Germinal center (tissue), 1 donor: Measurements from ENCODE around the gene CRYBA2.

Experiments
- DNase-seq: peaks from one replicate; pipeline ENCODE4 v3.0.0; 2012; ENCODE audit warnings: mixed read lengths, low spot score

The CRYBA2 gene

DNA sequence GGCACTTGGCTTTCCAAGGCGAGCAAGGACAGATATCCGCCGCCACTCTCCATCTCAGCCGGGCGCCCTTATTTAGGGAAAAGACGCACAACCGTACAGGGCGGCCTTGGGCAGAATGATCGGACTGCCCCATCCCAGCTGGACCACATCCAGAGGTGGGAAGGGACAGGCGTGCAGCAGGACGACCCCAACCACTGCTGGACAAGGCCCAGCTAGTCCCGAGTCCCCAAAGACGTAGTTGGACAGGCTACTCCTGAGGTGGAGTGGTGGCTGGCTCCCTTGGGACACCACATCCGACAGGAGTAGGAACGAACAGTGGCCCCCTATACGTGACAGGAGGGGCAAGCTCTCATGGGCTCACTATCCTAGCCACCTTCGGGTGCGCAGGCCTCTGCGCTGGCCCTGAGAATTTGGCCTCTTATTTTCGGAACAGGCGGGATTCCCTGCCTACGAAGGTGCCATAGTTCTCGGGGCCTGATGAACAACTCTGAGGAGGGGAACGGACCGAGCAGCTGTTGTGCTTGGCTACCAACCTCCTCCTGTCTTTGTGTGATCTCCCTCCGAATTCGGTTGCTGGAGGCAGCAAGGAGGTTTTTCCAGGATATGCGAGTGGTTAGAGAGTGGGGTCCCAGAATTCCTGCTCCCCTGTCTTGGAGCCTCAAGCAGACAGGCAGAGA is 10.5 kb downstream of the CRYBA2 start:
- DNase-seq: no peak

DNA sequence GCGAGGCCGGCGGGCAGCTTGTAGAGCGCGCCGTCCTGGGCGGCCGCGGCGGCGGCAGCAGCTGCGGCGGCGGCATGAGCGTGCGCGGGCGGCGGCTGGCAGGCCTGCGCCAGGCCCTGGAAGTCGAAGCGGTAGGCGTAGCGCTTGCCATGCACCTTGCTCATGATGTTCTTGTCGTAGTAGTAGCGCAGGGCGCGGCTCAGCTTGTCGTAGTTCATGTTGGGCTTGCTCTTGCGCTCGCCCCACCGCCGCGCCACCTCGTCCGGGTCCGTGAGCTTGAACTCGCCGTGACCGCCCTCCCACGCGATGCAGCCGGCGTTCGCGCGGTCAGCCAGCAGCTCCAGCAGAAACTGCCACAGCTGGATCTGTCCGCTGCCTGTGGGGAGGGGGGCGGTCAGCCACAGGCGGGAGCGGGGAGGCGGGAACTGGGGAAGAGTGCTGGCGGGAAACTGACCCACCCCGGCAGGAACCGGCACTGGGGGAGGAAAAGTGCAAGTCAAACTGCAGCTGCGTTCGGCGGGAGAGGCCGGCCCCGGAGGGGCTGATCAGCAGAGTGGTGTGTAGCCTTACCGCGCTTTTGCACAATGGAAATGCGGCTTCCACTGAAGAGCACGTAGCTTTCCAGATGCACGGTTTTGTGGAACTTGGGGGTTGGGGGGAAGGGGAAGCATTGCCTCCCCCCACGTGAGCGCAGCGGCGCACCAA is 11.2 kb downstream of the CRYBA2 start:
- DNase-seq: no peak

DNA sequence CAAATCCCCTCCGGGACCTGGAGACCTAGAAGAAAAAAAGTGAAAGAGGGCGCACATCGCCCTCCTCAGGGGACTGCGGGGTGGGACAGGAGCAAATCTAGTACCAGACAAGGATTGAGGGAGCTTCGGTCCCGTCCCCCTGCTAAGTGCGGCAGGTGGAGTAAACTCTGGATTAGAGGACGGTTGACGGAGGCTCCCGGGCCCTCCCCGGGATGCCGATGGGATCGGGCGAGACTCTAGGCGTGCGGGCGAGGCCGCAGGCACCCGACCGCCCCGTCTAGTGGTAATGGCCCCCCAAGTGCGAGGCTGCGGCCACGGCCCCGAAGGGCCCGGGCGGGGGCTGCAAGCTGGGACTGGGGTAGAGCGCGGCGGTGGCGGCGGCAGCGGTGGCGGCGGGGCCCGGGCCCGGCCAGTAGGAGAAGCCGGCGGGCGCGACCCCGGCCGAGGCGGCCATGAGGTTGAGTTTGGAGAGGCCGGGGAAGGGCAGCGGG is 11.8 kb downstream of the CRYBA2 start:
- no peak for DNase-seq

DNA sequence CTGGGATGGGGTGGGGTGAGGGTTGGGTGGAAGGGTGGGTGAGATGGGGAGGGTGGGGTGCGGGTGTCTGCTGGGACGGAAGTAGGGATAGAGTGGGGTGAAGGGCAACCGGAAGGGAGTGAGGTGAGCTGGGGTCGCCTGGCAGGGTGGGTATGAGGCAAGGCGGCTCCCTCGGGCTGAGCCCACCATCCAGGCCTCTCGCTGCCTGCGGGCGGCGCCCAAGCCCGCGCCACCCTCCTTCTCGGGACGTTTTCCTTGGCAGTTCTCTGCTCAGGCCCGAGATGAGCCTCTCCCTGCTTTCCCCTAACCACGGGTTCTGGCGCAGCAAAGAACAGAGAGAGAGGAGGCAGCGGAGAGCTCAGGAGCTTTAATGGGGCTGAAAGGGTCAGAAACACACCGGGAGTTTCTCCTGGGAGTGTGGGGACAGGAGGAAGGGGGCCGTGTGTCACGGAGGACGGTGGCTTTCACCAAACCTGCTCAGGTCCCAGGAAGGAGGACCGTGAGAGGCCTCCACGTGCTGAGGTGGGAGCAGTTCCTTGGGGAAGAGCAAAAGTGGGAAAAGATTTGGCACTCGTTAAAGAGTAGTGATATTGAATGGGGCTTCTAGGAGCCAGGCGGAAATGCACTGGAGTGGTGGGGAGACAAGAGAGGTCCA is 12.4 kb downstream of the CRYBA2 start:
- no peak for DNase-seq

DNA sequence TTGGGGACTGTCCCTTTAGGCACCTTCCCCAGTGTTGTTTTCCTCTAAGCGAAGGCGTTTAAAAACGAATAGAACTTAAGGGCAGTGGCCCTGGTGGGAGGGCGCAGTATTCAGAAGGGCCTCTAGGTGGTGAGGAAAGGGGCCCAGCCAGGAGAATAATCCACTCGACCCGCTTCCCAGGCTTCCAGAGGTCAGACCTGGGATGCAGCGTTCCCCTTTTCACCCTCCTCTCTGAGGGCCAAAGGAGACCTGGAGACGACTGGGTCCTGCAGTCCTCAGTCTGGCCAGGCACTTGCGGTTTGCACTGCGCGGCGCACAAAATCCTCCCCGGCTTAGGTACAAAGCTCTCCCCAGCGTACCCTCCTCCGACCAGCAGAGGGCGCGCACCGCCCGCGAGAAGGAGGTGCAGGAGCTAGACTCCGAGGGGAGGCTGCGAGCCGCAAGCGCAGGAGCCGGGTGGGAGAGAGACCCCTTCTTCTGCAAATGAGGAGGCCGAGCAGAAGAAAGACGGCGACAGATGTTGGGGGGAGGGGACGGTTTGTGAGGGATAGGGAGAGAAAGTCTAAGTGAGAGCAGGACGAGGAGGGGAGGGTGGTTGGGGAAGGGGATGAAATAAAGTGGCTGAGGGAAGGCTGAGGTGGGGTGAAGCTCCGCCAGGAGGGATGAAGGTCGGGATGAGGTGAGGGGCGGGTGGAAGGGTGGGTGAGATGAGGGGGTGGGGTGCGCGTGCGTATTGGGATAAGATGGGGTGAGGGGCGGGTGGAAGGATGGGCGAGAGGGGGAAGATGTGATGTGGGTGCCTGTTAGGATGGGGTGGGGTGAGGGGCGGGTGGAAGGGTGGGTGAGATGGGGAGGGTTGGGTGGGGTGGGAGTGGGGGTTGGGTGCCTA is 13.1 kb downstream of the CRYBA2 start:
- peak; percentile 85 for DNase-seq

DNA sequence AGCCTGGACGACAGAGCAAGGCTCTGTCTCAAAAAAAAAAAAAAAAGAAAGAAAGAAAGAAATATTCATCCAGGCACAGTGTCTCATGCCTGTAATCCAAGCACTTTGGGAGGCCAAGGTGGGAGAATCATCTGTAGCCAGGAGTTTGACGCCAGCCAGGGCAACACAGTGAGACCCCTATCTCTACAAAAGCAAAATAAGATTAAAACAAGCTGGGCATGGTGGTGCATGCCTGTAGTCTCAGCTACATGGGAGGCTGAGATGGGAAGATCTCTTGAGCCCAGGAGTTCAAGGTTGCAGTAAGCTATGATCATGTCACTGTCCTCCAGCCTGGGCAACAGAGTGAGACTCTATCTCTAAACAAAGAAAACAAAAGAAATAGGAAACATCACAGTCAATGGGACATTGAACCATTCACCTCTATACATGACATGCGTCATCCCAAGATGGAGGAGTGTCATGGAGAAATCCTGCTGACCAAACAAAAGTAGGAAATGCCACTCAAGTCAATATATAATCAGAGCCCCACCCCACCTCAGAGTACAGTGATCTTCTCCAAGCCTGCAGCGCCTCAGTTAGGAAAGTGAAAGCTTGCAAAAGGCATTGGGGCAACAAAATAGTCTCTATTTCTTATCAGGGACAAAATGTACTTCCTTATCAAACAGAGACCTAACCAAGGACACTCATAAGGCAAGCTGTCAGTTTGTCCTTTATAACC is 18.0 kb downstream of the CRYBA2 start:
- no peak for DNase-seq

DNA sequence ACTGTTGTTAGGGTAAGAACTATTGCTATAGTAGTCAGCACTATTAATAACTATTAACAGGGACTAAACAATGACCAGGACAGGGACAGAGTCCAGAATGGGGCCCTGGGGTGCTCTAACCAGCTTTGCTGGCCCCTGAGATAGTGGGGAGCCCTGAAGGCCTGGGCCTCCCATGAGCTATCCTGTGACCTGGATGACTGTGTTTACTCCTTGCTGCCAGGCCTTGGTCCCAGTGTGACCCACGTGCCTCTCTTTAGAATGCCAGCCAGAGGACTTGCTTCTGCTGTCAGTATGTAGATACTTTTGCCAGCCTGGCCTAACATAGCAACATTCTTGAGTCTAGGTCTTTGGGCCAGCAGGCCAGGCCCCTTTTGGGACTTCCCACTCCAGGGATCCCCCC is 22.3 kb downstream of the CRYBA2 start:
- no peak for DNase-seq

DNA sequence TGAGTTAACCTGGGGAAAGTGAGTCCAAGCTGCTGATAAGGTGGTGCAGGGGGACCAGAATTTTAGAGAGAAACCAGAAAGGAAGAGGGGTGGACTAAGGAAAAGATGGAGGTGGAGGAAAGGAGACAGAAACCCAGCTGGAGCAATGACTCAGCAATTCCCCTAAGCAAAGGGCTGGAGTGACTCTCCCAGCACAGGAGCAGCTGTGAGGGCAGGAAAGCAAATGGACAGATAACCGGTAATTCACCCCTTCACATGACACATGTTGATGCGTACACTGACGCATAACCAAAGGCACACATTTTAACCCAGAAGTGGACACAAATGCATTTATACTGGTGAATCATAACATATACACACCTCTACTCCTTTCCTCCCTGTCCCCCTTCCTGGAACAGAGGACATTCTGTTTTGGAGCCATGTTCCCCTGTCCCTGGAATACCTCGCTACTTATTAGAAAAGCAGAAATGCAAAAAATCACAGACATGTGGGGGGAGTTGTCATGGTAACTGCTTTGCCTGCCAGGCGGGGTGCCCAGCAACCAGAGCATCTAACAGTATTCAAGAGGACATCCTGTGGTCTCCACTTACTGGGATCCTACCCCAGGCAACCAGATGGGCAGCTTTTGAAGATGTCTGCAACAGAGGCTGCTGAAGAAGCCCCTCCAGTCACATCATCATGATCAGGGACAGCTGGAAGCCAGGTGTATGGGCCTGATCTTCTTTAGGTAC is 29.0 kb downstream of the CRYBA2 start:
- DNase-seq: no peak

DNA sequence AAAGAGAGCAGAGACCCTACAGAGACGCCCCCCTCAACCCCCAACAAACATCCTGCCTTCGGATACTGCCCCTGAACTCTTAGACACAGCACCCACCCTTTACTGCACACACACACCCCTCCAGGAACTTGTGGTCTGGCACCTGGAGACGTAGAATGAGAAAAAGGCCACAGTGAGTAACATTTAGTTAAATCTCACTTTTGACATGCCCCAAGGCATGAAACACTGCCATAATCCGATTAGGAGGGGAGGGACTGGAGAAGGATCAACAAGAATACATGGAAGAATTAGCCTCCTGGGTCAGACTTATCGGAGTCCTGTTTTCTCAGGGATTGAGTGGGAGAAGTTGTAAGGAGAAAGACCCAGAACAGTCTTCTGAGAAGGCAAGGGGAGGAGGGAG is 29.6 kb downstream of the CRYBA2 start:
- DNase-seq: no peak

DNA sequence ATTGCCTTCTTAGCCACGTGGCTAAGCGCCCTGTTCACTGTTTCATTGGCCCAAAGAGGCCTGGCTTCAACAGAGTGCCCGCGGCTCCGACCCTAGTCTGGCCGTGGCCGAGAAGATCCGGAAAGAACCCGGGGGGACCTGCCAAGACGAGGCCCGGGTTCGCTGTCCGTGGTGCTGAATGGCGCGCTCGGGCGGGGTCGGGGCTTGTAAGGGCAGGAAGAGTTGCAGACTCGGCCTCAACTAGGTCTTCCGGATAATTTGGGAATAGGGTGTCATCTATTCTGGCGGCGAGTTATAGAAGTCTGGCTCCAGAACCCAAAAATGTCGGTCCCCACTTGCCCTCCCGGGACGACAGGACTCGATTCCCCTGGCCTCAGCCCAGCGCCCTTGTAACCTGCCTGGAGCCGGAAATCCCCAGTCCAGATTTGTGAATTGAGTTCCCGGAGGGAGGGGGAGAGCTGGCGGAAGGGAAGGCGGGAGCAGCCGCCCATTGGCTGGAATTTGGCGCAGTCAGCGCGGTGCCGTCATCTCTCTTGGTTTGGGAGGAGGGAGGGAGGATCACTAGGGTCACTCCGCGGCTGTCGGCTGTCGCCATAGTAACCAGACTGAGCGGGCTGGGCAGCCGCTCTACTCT is 30.2 kb downstream of the CRYBA2 start:
- DNase-seq: peak; percentile 50

DNA sequence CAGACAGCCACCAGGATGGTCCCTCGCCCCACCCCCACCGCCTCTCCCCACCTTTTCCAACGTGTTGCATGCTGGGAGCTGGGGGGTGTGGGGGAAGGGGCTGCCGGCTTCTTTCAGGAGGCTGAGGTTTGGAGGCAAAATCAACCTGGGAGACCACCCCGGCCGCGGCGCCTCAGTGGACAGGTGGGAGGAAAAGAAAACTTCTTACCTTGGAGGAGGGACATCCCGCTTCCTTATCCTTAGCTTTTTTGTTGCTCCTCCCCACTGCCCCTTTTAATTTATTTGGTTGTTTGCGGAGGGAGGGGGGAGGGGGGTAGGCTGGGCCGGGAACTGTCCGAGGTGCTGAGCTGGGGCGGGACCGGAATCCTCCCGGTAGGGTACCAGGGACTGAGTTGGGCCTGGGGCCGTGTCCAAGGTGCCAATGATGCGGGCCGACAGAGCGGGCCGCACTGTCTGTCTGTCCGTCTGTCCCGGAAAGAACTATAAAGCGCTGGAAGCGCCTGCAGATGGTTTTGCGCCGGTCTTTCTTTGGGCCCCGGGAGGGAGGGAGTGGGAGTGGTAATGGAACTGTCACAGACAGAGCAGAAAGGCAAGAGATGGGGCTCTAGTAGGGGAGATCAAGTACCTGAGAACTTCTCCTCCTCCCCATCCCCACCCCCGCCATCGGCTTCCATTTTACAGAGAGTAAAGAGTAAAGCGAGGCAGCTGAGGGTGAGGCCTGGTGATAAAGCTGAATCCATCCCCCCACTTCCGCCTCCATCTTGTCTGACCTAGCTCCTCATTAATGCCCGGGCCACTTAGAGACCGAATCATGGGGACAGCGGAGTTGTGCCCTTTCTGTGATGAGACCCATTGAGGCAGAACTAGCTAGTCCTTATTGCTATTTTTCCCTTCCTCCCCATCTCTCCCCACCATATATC is 31.3 kb downstream of the CRYBA2 start:
- DNase-seq: no peak

DNA sequence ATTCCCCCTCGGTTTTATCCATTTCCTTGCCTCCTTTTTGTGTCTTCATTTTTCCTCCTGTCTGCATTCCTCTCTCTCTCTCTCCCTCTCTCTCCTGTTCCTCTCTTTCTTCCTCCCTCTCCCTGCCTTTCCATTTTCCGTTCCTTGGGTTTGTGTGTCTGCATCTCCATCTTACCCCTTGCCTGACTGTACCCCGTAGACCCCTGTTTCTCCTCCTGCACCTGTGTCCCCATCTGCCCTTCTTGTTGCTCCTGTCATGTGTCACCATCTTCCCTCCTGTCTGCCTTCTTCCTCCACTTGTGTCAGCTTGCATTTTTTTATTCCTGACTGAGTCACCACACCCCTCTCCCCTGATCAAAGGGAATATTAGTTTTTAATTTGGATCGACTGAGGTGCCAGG is 32.0 kb downstream of the CRYBA2 start:
- no peak for DNase-seq

DNA sequence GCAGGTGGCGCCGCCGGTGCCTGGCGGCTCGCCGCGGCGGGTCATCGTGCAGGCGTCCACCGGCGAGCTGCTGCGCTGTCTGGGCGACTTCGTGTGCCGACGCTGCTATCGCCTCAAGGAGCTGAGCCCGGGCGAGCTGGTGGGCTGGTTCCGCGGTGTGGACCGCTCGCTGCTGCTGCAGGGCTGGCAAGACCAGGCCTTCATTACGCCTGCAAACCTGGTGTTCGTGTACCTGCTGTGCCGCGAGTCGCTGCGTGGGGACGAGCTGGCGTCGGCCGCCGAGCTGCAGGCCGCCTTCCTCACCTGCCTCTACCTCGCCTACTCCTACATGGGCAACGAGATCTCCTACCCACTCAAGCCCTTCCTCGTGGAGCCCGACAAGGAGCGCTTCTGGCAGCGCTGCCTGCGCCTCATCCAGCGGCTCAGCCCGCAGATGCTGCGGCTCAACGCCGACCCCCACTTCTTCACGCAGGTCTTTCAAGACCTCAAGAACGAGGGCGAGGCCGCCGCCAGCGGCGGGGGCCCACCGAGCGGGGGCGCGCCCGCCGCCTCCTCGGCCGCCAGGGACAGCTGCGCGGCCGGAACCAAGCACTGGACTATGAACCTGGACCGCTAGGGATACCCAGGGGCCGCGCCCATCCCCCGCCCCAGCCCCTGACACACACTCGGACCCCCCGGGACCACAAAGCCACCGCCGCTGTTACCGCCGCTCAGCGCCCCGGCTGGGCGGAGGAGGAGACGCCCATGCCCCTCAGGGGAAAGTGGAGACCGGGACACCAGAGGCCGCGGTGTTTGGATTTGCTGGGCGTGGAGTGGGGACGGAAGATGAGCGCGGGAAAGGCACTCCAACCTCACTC is 32.7 kb downstream of the CRYBA2 start:
- DNase-seq: no peak

DNA sequence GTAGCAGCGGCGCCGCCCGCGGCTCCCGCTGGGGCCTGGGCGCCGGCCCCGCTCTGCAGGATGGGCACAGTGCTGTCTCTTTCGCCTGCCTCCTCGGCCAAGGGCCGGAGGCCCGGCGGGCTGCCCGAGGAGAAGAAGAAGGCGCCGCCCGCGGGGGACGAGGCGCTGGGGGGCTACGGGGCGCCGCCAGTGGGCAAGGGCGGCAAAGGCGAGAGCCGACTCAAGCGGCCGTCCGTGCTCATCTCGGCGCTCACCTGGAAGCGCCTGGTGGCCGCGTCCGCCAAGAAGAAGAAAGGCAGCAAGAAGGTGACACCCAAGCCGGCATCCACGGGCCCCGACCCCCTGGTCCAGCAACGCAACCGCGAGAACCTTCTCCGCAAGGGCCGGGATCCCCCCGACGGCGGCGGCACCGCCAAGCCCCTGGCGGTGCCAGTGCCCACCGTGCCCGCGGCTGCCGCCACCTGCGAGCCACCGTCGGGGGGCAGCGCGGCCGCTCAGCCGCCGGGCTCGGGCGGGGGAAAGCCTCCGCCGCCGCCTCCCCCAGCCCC is 33.4 kb downstream of the CRYBA2 start:
- no peak for DNase-seq

DNA sequence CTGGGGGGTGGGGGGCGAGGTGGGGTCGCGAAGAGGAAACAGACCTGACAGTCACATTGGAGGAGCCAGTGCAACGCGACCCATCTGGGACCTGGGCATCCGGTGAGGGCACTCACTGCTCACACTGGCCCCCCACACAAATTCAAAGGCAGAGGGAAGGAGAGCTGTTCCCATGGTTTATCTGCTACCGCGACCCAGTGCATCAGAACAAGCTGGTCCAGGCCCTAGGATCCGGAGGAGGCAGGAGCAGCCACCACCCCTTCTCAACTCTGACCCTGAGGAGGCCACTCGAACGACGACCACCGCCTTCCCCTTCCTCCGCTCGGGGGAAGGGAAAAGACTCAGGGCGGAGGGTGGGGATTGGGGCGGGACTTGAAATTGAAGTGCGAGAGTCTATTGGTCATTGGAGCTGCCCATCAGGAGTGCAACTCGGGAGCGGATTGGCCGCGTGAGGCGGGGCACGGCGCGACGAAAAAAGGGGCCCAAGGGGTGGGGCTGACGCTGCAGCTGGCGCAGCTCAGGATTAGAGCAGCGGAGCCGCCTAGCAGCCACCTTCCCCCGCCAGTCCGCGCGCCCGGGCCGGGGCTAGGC is 34.0 kb downstream of the CRYBA2 start, which contains the start of gene CDK5R2:
CDK5R2 (plus strand) TSS at position 526 of the 591 bp plus-strand sequence. CDS start 155 bp downstream, outside the sequence.
- peak; percentile 99 for DNase-seq

DNA sequence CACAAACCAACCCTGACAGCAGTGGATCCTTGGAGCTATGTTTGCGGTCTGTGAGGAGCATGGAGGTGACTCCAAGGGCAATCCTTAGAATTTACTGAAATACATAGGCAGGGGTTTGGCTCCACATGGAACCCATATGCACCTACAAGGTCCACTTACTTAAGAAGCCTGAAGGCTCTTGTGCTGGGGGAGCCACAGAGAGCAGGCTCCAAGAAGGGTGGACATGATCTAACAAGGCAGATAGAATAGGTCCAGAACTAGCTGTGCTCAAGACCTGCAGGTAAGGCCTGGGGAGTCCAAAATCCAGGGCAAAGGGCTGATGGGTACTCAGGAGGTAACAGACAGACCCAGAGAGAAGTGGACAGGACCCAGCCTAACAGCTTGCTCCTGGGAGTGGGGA is 34.9 kb downstream of the CRYBA2 start:
- DNase-seq: no peak

DNA sequence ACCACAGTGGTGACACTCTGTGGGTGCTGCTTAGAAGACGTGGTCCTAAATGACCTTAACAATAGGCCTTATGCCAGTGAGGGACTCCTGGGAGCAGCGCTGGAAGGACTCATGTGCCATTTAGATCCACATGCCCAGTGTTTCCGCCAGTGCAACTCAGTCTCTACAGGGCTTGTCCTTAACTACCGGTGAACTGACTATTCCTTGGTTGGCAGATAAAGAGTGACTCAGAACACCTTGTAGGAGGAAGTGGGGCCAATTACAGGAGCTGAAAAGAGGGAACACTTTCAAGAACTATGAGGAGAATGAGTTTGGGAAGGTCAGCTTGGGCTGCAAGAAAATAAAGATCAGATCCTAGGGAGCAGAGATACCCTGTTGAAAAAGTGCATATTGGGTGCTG is 35.6 kb downstream of the CRYBA2 start:
- DNase-seq: no peak
